HepG2 (cell line): Measurements from ENCODE around the gene SYT8. TPM values are rescaled to one million over a fixed set of nuclear protein-coding genes. Genes with fewer than 3 reads are reported as not detected.

Experiments
- ATAC-seq: fragments of 200-7000 bp; cut with Tn5 transposase; 3 replicates; pipeline ENCODE4 v1.9.1; 2020; ENCODE audit warnings: mild to moderate bottlenecking, moderate library complexity
- BruUV-seq: library from RNA; stranded (reverse); fragments of 400-500 nt; replicated peaks from 2 replicates; lab custom pipeline; 2021; lab: Mats Ljungman, UMichigan
- CTCF ChIA-PET: fragments of 300-600 bp; formaldehyde crosslinking; extraction: SDS; loops from one replicate; lab custom pipeline; 2021; ENCODE audit warnings: low total read pairs, inconsistent platforms, low intra/inter-chr PET ratio; lab: Yijun Ruan, JAX
- POLR2A ChIA-PET: fragments of 350-600 bp; sonication (Branson Sonifier 250); formaldehyde crosslinking; loops from one replicate; lab custom pipeline; 2020; ENCODE audit warnings: antibody characterized with exemption, inconsistent platforms; lab: Yijun Ruan, JAX
- DNase-seq: peaks from one replicate; pipeline ENCODE4 v3.0.0-alpha.2; 2015; ENCODE audit warnings: low spot score
- FAIRE-seq: peaks from 3 replicates; lab custom pipeline; 2011; peaks lifted over from hg19 to GRCh38; lab: Jason Lieb, UNC
- H2AFZ ChIP-seq: one replicate; pipeline ENCODE4 v1.6.1; 2011; ENCODE audit warnings: low read length, inconsistent platforms
- H3K27ac ChIP-seq: fragments of 300-600 bp; 3 replicates; pipeline ENCODE4 v1.8.0; 2011; ENCODE audit warnings: mixed run types, mild to moderate bottlenecking, mixed read lengths, low read length, inconsistent platforms; ENCODE audit not compliant: insufficient read depth; ENCODE audit errors: extremely low read length
- H3K27me3 ChIP-seq, 2 experiments: fragments of 200-600 bp in 1 of 2; 2 replicates in 1 of 2; 3 replicates in 1 of 2; pipeline versions ENCODE4 v1.6.0 to v1.8.0; 2011; ENCODE audit warnings: low read length in 2 of 2, mild to moderate bottlenecking in 2 of 2, moderate library complexity in 2 of 2, inconsistent platforms in 1 of 2; ENCODE audit not compliant: insufficient read depth in 2 of 2, control insufficient read depth in 1 of 2
- H3K36me3 ChIP-seq, 2 experiments: fragments of 200-600 bp in 1 of 2; replicated peaks in 1 of 2; 2 replicates in 1 of 2; 3 replicates in 1 of 2; pipeline versions ENCODE4 v1.5.1 to v1.8.0; 2011; ENCODE audit warnings: low read length in 2 of 2, inconsistent platforms in 1 of 2; ENCODE audit not compliant: insufficient read depth in 2 of 2, control insufficient read depth in 1 of 2
- H3K4me1 ChIP-seq: 2 replicates; pipeline ENCODE4 v1.5.1; 2012; ENCODE audit warnings: low read length, inconsistent platforms; ENCODE audit not compliant: insufficient read depth
- H3K4me2 ChIP-seq: 2 replicates; pipeline ENCODE4 v1.6.0; 2011; ENCODE audit warnings: low read depth, low read length, inconsistent platforms
- H3K4me3 ChIP-seq, 3 experiments: fragments of 200-600 bp in 1 of 3; sonication (generic), shearing (Covaris generic) in 1 of 3; replicated peaks in 1 of 3; 2 replicates each; pipeline ENCODE4 v1.5.1; 2011 to 2016; ENCODE audit warnings: low read length in 3 of 3, inconsistent platforms in 2 of 3, low read depth in 2 of 3, mild to moderate bottlenecking in 2 of 3, control low read depth in 1 of 3, mixed read lengths in 1 of 3; ENCODE audit not compliant: insufficient read depth in 1 of 3
- H3K79me2 ChIP-seq: one replicate; pipeline ENCODE4 v1.6.1; 2011; ENCODE audit warnings: low read length, inconsistent platforms; ENCODE audit not compliant: insufficient read depth
- H3K9ac ChIP-seq: 2 replicates; pipeline ENCODE4 v1.6.0; 2011; ENCODE audit warnings: mild to moderate bottlenecking, low read depth, low read length, inconsistent platforms; ENCODE audit not compliant: insufficient read depth
- H3K9me3 ChIP-seq: 2 replicates; pipeline ENCODE4 v1.5.1; 2012; ENCODE audit warnings: mild to moderate bottlenecking, low read length
- H4K20me1 ChIP-seq: 2 replicates; pipeline ENCODE4 v1.6.0; 2011; ENCODE audit warnings: inconsistent platforms, mild to moderate bottlenecking, low read length, moderate library complexity; ENCODE audit not compliant: insufficient read depth
- BRF2 ChIP-seq: sonication (generic); formaldehyde crosslinking; IDR thresholded peaks from 2 replicates; pipeline ENCODE4 v1.8.1; 2022; ENCODE audit warnings: mild to moderate bottlenecking, missing genetic modification reagents
- HOXA7 ChIP-seq: sonication (generic); formaldehyde crosslinking; IDR thresholded peaks from 2 replicates; pipeline ENCODE4 v1.8.1; 2022; ENCODE audit warnings: mild to moderate bottlenecking, missing genetic modification reagents, moderate library complexity
- IKZF5 ChIP-seq: IDR thresholded peaks from 2 replicates; pipeline ENCODE4 v1.6.1; 2018; ENCODE audit warnings: missing genetic modification reagents, mild to moderate bottlenecking, missing compliant biosample characterization
- ZNF639 ChIP-seq: conservative IDR thresholded peaks from 2 replicates; pipeline ENCODE4 v1.6.1; 2018; ENCODE audit warnings: missing genetic modification reagents
- WGBS: methylation state at CpG from one replicate; pipeline ENCODE4 v1.1.6; 2017; ENCODE audit warnings: low lambda C conversion rate; 5-methylcytosine and 5-hydroxymethylcytosine counted together
- in situ Hi-C: cut with HindIII; loops from 2 replicates; pipeline ENCODE4 v1.10.0; 2017; ENCODE audit warnings: low pct_unique_long_range_greater_than_20kb; ENCODE audit not compliant: extremely low pct_ligation_motif_present
- intact Hi-C: fragments of 100-400 bp; cut with micrococcal nuclease; formaldehyde crosslinking; loops from one replicate; pipeline ENCODE4 v1.10.0; 2022; ENCODE audit not compliant: unreplicated experiment
- polyA plus RNA-seq, 8 experiments: library from polyadenylated mRNA; depleted of rRNA in 3 of 8; stranded (reverse) in 7 of 8; unstranded in 1 of 8; fragments of >200 nt; fragmentation: Illumina TruSeq in 4 of 8; extraction: Trizol in 4 of 8; gene quantifications; 2 replicates each; pipeline versions ENCODE4 v1.2.1 to v1.2.3, GENCODE V29; 2011 to 2016; ENCODE audit warnings: low read depth in 4 of 8, missing spikeins in 1 of 8, mixed read lengths in 1 of 8; ENCODE audit not compliant: insufficient read depth in 1 of 8
- total RNA-seq, 5 experiments: library from RNA; depleted of rRNA; stranded (reverse); fragments of >200 nt; fragmentation: Illumina TruSeq; extraction: Trizol; gene quantifications; 2 replicates each; pipeline ENCODE4 v1.2.3, GENCODE V29; 2016; ENCODE audit warnings: low read depth in 1 of 5
- TF ChIP-seq, protein P1 (sequence below): sonication (generic); formaldehyde crosslinking; IDR thresholded peaks from 2 replicates; pipeline ENCODE4 v1.8.0; 2022; ENCODE audit warnings: mild to moderate bottlenecking, missing genetic modification reagents; ENCODE audit not compliant: insufficient replicate concordance
- TF ChIP-seq, protein P2 (sequence below): sonication (generic); formaldehyde crosslinking; IDR thresholded peaks from 2 replicates; pipeline ENCODE4 v1.5.0; 2020; ENCODE audit warnings: mild to moderate bottlenecking, missing genetic modification reagents, borderline replicate concordance

The SYT8 gene
- total and polyA plus RNA-seq, 2 of the 13 experiments (the other 11 are each of a cell fraction or from before 2014, with no cell fraction given), result 0.60 to 2.3 TPM

DNA sequence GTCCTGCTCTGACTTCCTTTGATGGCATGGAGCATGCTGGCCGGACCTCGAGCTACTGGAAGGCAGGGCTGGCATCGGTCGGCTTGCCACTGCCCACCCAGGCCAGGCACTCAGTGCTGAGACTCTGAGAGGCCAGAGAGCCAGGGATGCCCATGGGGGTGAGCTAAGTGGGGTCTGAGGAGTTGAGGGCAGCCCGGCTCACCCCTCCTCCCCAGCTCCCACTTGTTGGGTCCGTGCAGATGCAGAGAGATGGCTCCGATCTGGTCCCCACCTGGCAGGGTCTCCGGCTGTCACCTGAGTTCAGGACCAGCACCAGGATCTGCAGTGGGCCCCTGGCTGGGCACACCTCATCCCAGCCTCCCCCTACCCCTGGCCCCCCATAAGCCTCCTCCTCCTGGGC is 31.4 kb downstream of the SYT8 start:
- Histone ChIP-seq H3K9ac (no peak overlapping the region), H3K9me3 (no peaks in the 10 kb centered on the region), H3K79me2 (no peaks in the 10 kb centered on the region), H3K27ac (no peak overlapping the region), H3K4me3 (no peak overlapping the region), H4K20me1 (no peaks in the 10 kb centered on the region), H3K4me1 (no peaks in the 10 kb centered on the region), H2AFZ (no peak overlapping the region), H3K4me2 (no peak overlapping the region), H3K36me3 (no peaks in the 10 kb centered on the region), H3K27me3 (peaks cover 28 to 82% of the 10 kb centered on the region in 2 experiments)
- in situ Hi-C loops (no loop called here), intact Hi-C loops (no loop called here)
- ChIA-PET POLR2A (no interaction called here), CTCF (no interaction called here)
- ATAC-seq (no peak), FAIRE-seq (no peak), DNase-seq (no peak)
- no TSS peak for BruUV-seq
- no CpG with 5 or more reads among the region's 8 CpGs for WGBS
- TF ChIP-seq BRF2 (CRISPR knock-in tag) (no peak), IKZF5 (CRISPR knock-in tag) (no peak), HOXA7 (no peak), ZNF639 (CRISPR knock-in tag) (no peak)
- TF ChIP-seq, protein P1, sequence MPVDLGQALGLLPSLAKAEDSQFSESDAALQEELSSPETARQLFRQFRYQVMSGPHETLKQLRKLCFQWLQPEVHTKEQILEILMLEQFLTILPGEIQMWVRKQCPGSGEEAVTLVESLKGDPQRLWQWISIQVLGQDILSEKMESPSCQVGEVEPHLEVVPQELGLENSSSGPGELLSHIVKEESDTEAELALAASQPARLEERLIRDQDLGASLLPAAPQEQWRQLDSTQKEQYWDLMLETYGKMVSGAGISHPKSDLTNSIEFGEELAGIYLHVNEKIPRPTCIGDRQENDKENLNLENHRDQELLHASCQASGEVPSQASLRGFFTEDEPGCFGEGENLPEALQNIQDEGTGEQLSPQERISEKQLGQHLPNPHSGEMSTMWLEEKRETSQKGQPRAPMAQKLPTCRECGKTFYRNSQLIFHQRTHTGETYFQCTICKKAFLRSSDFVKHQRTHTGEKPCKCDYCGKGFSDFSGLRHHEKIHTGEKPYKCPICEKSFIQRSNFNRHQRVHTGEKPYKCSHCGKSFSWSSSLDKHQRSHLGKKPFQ, result no peak
- TF ChIP-seq, protein P2, sequence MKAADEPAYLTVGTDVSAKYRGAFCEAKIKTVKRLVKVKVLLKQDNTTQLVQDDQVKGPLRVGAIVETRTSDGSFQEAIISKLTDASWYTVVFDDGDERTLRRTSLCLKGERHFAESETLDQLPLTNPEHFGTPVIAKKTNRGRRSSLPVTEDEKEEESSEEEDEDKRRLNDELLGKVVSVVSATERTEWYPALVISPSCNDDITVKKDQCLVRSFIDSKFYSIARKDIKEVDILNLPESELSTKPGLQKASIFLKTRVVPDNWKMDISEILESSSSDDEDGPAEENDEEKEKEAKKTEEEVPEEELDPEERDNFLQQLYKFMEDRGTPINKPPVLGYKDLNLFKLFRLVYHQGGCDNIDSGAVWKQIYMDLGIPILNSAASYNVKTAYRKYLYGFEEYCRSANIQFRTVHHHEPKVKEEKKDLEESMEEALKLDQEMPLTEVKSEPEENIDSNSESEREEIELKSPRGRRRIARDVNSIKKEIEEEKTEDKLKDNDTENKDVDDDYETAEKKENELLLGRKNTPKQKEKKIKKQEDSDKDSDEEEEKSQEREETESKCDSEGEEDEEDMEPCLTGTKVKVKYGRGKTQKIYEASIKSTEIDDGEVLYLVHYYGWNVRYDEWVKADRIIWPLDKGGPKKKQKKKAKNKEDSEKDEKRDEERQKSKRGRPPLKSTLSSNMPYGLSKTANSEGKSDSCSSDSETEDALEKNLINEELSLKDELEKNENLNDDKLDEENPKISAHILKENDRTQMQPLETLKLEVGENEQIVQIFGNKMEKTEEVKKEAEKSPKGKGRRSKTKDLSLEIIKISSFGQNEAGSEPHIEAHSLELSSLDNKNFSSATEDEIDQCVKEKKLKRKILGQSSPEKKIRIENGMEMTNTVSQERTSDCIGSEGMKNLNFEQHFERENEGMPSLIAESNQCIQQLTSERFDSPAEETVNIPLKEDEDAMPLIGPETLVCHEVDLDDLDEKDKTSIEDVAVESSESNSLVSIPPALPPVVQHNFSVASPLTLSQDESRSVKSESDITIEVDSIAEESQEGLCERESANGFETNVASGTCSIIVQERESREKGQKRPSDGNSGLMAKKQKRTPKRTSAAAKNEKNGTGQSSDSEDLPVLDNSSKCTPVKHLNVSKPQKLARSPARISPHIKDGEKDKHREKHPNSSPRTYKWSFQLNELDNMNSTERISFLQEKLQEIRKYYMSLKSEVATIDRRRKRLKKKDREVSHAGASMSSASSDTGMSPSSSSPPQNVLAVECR, result no peak
